ENCODE measurements around the gene GGTLC1.

The GGTLC1 gene

DNA sequence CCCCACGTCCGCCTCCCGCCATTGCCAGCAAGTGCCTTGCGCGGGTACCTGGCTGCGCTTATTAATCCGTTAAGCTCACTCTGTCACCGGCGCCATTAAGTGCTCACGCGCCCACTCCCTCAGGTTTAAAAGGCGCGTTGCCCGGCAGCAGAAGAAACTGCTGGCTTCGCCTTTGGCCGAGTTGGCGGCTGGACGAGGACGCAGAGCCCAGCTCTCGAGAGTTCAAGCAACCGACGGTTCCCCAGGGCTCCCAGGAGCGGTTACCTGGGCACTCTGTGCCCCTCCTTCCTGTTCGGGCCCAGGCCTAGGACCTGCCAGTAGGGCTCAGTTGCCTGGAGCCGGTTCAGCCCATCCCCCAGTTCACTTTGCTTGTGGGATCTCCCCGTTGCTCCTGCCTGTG lies at the start of gene GGTLC1:
Gene GGTLC1 (minus strand): TSS at position 219 of the 400 bp plus-strand sequence. CDS start 2,168 bp downstream, outside the sequence.
- H3K4me3 Mint-ChIP-seq: no peak within 1 kb of the TSS
- no peaks in the 10 kb centered on the region for H3K9me3 Mint-ChIP-seq
- no peaks in the 10 kb centered on the region for H3K27me3 Mint-ChIP-seq (ENCODE audit: low read depth)
- no peaks in the 10 kb centered on the region for H3K36me3 Mint-ChIP-seq (ENCODE audit: low read depth)
- no peaks in the 10 kb centered on the region for H3K4me1 Mint-ChIP-seq (ENCODE audit: low read depth)
- DNase-seq (ENCODE audit: low spot score): no peak
- no peak within 1 kb of the TSS for H3K27ac Mint-ChIP-seq

DNA sequence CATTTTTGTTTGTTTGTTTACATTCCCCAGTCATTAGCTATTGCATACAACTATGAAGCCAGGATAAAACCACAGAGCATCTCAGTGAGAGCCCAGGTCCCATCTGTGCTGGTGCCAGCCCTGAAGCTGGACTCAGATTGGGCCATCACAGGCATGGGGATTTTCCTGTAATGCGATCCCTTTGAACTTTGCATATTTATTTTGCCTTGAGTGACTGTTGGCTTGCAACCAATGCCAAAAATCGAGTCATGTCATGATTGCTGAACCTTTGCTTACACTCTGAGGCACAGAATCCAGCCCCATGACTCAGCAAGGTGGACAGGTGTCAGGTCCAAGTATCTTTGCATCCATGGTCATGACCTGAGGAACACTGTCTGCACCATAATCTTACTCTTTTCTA lies 46.2 kb upstream of the GGTLC1 start:
- Mint-ChIP-seq H3K4me3 (no peak overlapping the region), H3K9me3 (peaks cover 11% of the 10 kb centered on the region), H3K27ac (no peak overlapping the region), H3K36me3 (ENCODE audit: low read depth) (peaks cover 16% of the 10 kb centered on the region), H3K27me3 (ENCODE audit: low read depth) (no peaks in the 10 kb centered on the region), H3K4me1 (ENCODE audit: low read depth) (peaks cover 29% of the 10 kb centered on the region)
- no peak for DNase-seq (ENCODE audit: low spot score)

- no peaks in the 10 kb centered on the region for H3K27me3 Mint-ChIP-seq (ENCODE audit: low read depth)
- peaks cover 21% of the 10 kb centered on the region for H3K36me3 Mint-ChIP-seq (ENCODE audit: low read depth)
- peak overlapping the region; percentile 70 for H3K27ac Mint-ChIP-seq
- peaks cover 33% of the 10 kb centered on the region for H3K4me1 Mint-ChIP-seq (ENCODE audit: low read depth)
- H3K9me3 Mint-ChIP-seq: peaks cover 16% of the 10 kb centered on the region
- DNase-seq (ENCODE audit: low spot score): no peak
- no peak overlapping the region for H3K4me3 Mint-ChIP-seq
These were observed 45.0 kb upstream of the GGTLC1 start for GRCh38 chr20:24033565-24033964.

DNA sequence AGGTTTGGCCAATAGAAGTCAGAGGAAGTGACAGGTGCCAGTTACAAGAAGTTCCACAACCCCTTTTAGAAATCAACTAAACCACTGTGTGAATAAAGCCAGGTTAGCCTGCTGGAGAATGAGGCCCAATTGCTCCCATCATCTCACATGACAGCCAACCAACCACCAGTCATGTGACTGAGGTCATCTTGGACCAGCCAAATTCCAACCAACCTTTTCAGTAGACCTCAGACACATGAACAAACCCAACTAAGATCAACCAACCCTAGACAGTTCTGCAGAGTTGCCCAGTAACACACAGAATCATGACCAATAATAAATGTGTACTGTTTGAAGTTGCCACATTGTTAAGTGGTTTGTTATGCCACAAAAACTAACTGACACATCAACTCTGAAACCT lies 44.6 kb upstream of the GGTLC1 start:
- peak overlapping the region; percentile 59 for H3K4me3 Mint-ChIP-seq
- H3K27ac Mint-ChIP-seq: peak overlapping the region; percentile 70
- no peaks in the 10 kb centered on the region for H3K27me3 Mint-ChIP-seq (ENCODE audit: low read depth)
- H3K4me1 Mint-ChIP-seq (ENCODE audit: low read depth): peaks cover 34% of the 10 kb centered on the region
- peaks cover 16% of the 10 kb centered on the region for H3K9me3 Mint-ChIP-seq
- DNase-seq (ENCODE audit: low spot score): peak; percentile 14
- peaks cover 21% of the 10 kb centered on the region for H3K36me3 Mint-ChIP-seq (ENCODE audit: low read depth)

GRCh38 chr20:24032400-24032898 lies 43.9 kb upstream of the GGTLC1 start:
- DNase-seq (ENCODE audit: low spot score): no peak
- Mint-ChIP-seq H3K27ac (peak overlapping the region; percentile 70), H3K36me3 (ENCODE audit: low read depth) (peaks cover 25% of the 10 kb centered on the region), H3K9me3 (peaks cover 19% of the 10 kb centered on the region), H3K4me3 (peak overlapping the region; percentile 59), H3K4me1 (ENCODE audit: low read depth) (peaks cover 38% of the 10 kb centered on the region), H3K27me3 (ENCODE audit: low read depth) (no peaks in the 10 kb centered on the region)

GRCh38 chr20:24027229-24027628 lies 38.6 kb upstream of the GGTLC1 start:
- peak; percentile 78 for DNase-seq (ENCODE audit: low spot score)
- Mint-ChIP-seq H3K27me3 (ENCODE audit: low read depth) (no peaks in the 10 kb centered on the region), H3K9me3 (peaks cover 20% of the 10 kb centered on the region), H3K4me3 (peak overlapping the region; percentile 73), H3K27ac (peak overlapping the region; percentile 97), H3K36me3 (ENCODE audit: low read depth) (peaks cover 28% of the 10 kb centered on the region), H3K4me1 (ENCODE audit: low read depth) (peaks cover 43% of the 10 kb centered on the region)

GRCh38 chr20:24022621-24023180 lies 34.1 kb upstream of the GGTLC1 start:
- DNase-seq (ENCODE audit: low spot score): no peak
- H3K4me3 Mint-ChIP-seq: no peak overlapping the region
- peaks cover 26% of the 10 kb centered on the region for H3K4me1 Mint-ChIP-seq (ENCODE audit: low read depth)
- peaks cover 2% of the 10 kb centered on the region for H3K27me3 Mint-ChIP-seq (ENCODE audit: low read depth)
- H3K9me3 Mint-ChIP-seq: peaks cover 7% of the 10 kb centered on the region
- peaks cover 12% of the 10 kb centered on the region for H3K36me3 Mint-ChIP-seq (ENCODE audit: low read depth)
- peak overlapping the region; percentile 47 for H3K27ac Mint-ChIP-seq

DNA sequence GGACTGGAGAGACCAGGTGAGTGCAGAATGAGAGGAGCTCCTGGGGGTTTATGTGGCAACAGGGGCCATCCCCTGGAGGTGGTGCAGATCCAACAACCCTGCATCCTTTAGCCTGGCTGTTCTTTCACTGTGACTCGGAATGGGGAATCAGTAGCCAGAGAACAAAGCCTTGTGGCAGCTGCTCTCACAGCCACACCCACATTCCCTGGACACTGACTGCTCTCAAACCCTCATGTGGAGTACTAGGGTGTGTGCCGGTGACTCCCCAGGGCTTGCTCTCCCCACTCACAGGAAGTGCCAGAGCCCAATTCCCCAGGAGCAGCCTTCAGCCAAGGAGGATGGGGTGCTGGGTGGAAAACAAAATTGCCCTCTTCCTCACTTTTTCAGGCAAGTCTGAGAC lies 30.2 kb upstream of the GGTLC1 start:
- H3K27me3 Mint-ChIP-seq (ENCODE audit: low read depth): peaks cover 20% of the 10 kb centered on the region
- no peak overlapping the region for H3K27ac Mint-ChIP-seq
- H3K36me3 Mint-ChIP-seq (ENCODE audit: low read depth): no peaks in the 10 kb centered on the region
- no peak for DNase-seq (ENCODE audit: low spot score)
- no peaks in the 10 kb centered on the region for H3K9me3 Mint-ChIP-seq
- H3K4me3 Mint-ChIP-seq: no peak overlapping the region
- H3K4me1 Mint-ChIP-seq (ENCODE audit: low read depth): peaks cover 10% of the 10 kb centered on the region

- no peaks in the 10 kb centered on the region for H3K36me3 Mint-ChIP-seq (ENCODE audit: low read depth)
- peak; percentile 6 for DNase-seq (ENCODE audit: low spot score)
- peaks cover 10% of the 10 kb centered on the region for H3K4me1 Mint-ChIP-seq (ENCODE audit: low read depth)
- no peak overlapping the region for H3K4me3 Mint-ChIP-seq
- no peaks in the 10 kb centered on the region for H3K9me3 Mint-ChIP-seq
- no peak overlapping the region for H3K27ac Mint-ChIP-seq
- H3K27me3 Mint-ChIP-seq (ENCODE audit: low read depth): peaks cover 20% of the 10 kb centered on the region
These were observed 28.8 kb upstream of the GGTLC1 start for GRCh38 chr20:24017458-24017755.

- Mint-ChIP-seq H3K4me1 (ENCODE audit: low read depth) (peaks cover 5% of the 10 kb centered on the region), H3K27me3 (ENCODE audit: low read depth) (peaks cover 20% of the 10 kb centered on the region), H3K36me3 (ENCODE audit: low read depth) (no peaks in the 10 kb centered on the region), H3K27ac (no peak overlapping the region), H3K9me3 (no peaks in the 10 kb centered on the region), H3K4me3 (no peak overlapping the region)
- DNase-seq (ENCODE audit: low spot score): no peak
These were observed 28.3 kb upstream of the GGTLC1 start for GRCh38 chr20:24016607-24017457.

DNA sequence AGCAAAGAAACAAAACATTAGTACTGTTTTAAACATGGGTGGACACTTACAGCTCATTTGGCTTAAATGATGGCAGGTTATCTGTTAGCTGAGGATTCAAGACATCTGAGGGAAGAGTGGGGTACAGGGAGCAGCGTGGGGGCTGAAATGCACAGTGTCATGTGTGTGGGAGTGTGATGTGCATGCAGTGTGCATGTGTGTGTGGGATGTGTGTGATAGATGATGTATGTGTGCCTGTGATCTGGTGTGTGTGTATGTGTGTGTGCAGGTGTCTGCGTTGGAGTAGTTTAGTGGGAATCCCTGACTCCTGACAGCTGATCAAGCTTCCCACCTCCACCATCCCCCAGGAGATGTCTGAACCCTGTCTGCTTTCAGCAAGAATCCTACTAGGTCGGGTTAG lies 25.4 kb upstream of the GGTLC1 start:
- Mint-ChIP-seq H3K4me3 (no peak overlapping the region), H3K9me3 (no peaks in the 10 kb centered on the region), H3K27me3 (ENCODE audit: low read depth) (peaks cover 20% of the 10 kb centered on the region), H3K4me1 (ENCODE audit: low read depth) (peaks cover 5% of the 10 kb centered on the region), H3K27ac (no peak overlapping the region), H3K36me3 (ENCODE audit: low read depth) (no peaks in the 10 kb centered on the region)
- no peak for DNase-seq (ENCODE audit: low spot score)

DNA sequence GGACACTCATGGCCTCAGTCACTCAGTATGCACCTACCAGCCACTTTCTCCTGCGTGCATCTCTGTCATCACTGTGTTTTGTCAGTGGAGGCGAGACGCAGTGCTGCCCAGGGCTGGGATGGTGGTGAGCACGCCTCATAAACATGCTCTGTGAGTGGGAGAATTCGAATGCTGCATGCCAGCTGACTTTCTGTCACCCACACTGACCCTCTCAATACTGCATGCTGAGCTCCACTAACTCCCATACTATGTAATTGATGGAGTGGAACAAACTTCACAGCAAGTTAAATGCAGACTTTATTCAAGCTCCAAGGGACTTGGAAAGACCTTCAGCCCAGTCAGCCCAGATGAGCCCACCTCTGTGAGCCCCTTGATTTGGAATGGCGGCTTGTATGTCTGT lies 22.7 kb upstream of the GGTLC1 start:
- Mint-ChIP-seq H3K4me3 (no peak overlapping the region), H3K27ac (no peak overlapping the region), H3K9me3 (no peaks in the 10 kb centered on the region)

GRCh38 chr20:24007758-24008157 lies 19.2 kb upstream of the GGTLC1 start:
- DNase-seq (ENCODE audit: low spot score): no peak
- Mint-ChIP-seq H3K4me1 (ENCODE audit: low read depth) (no peaks in the 10 kb centered on the region), H3K27ac (no peak overlapping the region), H3K27me3 (ENCODE audit: low read depth) (peaks cover 3% of the 10 kb centered on the region), H3K4me3 (no peak overlapping the region), H3K36me3 (ENCODE audit: low read depth) (no peaks in the 10 kb centered on the region), H3K9me3 (no peaks in the 10 kb centered on the region)

More for the DNA sequence above, 22.7 kb upstream of the GGTLC1 start:
- DNase-seq (ENCODE audit: low spot score): no peak
- peaks cover 12% of the 10 kb centered on the region for H3K27me3 Mint-ChIP-seq (ENCODE audit: low read depth)
- no peaks in the 10 kb centered on the region for H3K4me1 Mint-ChIP-seq (ENCODE audit: low read depth)
- no peaks in the 10 kb centered on the region for H3K36me3 Mint-ChIP-seq (ENCODE audit: low read depth)

- H3K9me3 Mint-ChIP-seq: no peaks in the 10 kb centered on the region
- no peaks in the 10 kb centered on the region for H3K36me3 Mint-ChIP-seq (ENCODE audit: low read depth)
- no peak overlapping the region for H3K4me3 Mint-ChIP-seq
- no peak overlapping the region for H3K27ac Mint-ChIP-seq
- H3K4me1 Mint-ChIP-seq (ENCODE audit: low read depth): no peaks in the 10 kb centered on the region
- peaks cover 5% of the 10 kb centered on the region for H3K27me3 Mint-ChIP-seq (ENCODE audit: low read depth)
- no peak for DNase-seq (ENCODE audit: low spot score)
These were observed 18.6 kb upstream of the GGTLC1 start for GRCh38 chr20:24007073-24007595.
